MM.1S (cell line): ENCODE results near the gene ARFRP1.
"Not testable (repeated sequence)": the region's sequence is repeated elsewhere in the genome, so short reads cannot be mapped to it uniquely, and the experiment has no call there.

Source experiments
- DNase-seq: peaks from one replicate; pipeline ENCODE4 v3.0.0-alpha.2; 2015
- H2AFZ ChIP-seq: fragments of 300-600 bp; sonication (generic); 2 replicates; pipeline ENCODE4 v1.6.0; 2016; ENCODE audit warnings: antibody characterized with exemption, low read length
- H3F3A ChIP-seq: fragments of 300-600 bp; sonication (generic); 2 replicates; pipeline ENCODE4 v1.6.1; 2016; ENCODE audit warnings: mild to moderate bottlenecking, antibody characterized with exemption, low read length, moderate library complexity, mixed read lengths; ENCODE audit not compliant: insufficient read depth
- H3K27ac ChIP-seq: fragments of 300-600 bp; sonication (generic); 2 replicates; pipeline ENCODE4 v1.5.1; 2016; ENCODE audit warnings: mild to moderate bottlenecking, low read length
- H3K27me3 ChIP-seq: fragments of 300-600 bp; sonication (generic); replicated peaks from 2 replicates; pipeline ENCODE4 v1.6.0; 2016; ENCODE audit warnings: low read length; ENCODE audit not compliant: insufficient read depth
- H3K36me3 ChIP-seq: fragments of 300-600 bp; sonication (generic); replicated peaks from 2 replicates; pipeline ENCODE4 v1.6.1; 2016; ENCODE audit warnings: mild to moderate bottlenecking, low read length, mixed read lengths; ENCODE audit not compliant: insufficient read depth
- H3K4me1 ChIP-seq: fragments of 300-600 bp; sonication (generic); 2 replicates; pipeline ENCODE4 v1.6.1; 2016; ENCODE audit warnings: low read length, mixed read lengths
- H3K4me2 ChIP-seq: fragments of 300-600 bp; sonication (generic); 2 replicates; pipeline ENCODE4 v1.6.0; 2016; ENCODE audit warnings: low read depth, low read length
- H3K4me3 ChIP-seq: fragments of 300-600 bp; sonication (generic); 2 replicates; pipeline ENCODE4 v1.5.1; 2016; ENCODE audit warnings: low read length, mixed read lengths
- H3K79me2 ChIP-seq: fragments of 300-600 bp; sonication (generic); 2 replicates; pipeline ENCODE4 v1.6.1; 2016; ENCODE audit warnings: mixed run types, low read length, mixed read lengths
- H3K9ac ChIP-seq: fragments of 300-600 bp; sonication (generic); 2 replicates; pipeline ENCODE4 v1.6.1; 2016; ENCODE audit warnings: low read length, mixed read lengths
- H3K9me2 ChIP-seq: fragments of 300-600 bp; sonication (generic); replicated peaks from 2 replicates; pipeline ENCODE4 v1.6.1; 2016; ENCODE audit warnings: mild to moderate bottlenecking, low read length, mixed read lengths; ENCODE audit not compliant: insufficient read depth
- H3K9me3 ChIP-seq: fragments of 300-600 bp; sonication (generic); replicated peaks from 2 replicates; pipeline ENCODE4 v1.6.1; 2016; ENCODE audit warnings: mild to moderate bottlenecking, low read length, mixed read lengths; ENCODE audit not compliant: insufficient read depth
- H4K20me1 ChIP-seq: fragments of 300-600 bp; sonication (generic); 2 replicates; pipeline ENCODE4 v1.6.1; 2016; ENCODE audit warnings: mild to moderate bottlenecking, low read length, moderate library complexity, mixed read lengths; ENCODE audit not compliant: insufficient read depth
- CTCF ChIP-seq: fragments of 300-600 bp; sonication (generic); IDR thresholded peaks from 2 replicates; pipeline ENCODE4 v1.5.1; 2016; ENCODE audit warnings: antibody characterized with exemption, low read length, mixed read lengths
- EZH2 ChIP-seq: fragments of 300-600 bp; sonication (generic); optimal IDR thresholded peaks from 2 replicates; pipeline ENCODE3; 2017; ENCODE audit warnings: low read depth, mild to moderate bottlenecking, antibody characterized with exemption, low read length, mixed read lengths
- EZH2phosphoT487 ChIP-seq: fragments of 300-600 bp; sonication (generic); IDR thresholded peaks from 2 replicates; pipeline ENCODE4 v1.6.1; 2018; ENCODE audit warnings: antibody characterized with exemption, low read length

ARFRP1 gene

GRCh38 chr20:63732118-63733095, 24.6 kb upstream of the ARFRP1 start:
- no peak overlapping the region; the same call in 1 of the 2 replicates for H3K4me3 ChIP-seq
- no peak overlapping the region for H3K27ac ChIP-seq
- peaks cover 62% of the 10 kb centered on the region for H3K4me1 ChIP-seq
- H4K20me1 ChIP-seq: no peaks in the 10 kb centered on the region
- H3K36me3 ChIP-seq: no peaks in the 10 kb centered on the region
- DNase-seq: no peak
- H3K9ac ChIP-seq: no peak overlapping the region
- no peak for TF ChIP-seq EZH2phosphoT487
- TF ChIP-seq CTCF: no peak
- no peak for TF ChIP-seq EZH2
- H3F3A ChIP-seq: peaks cover 56% of the 10 kb centered on the region
- no peak overlapping the region for H2AFZ ChIP-seq
- no peaks in the 10 kb centered on the region for H3K27me3 ChIP-seq
- H3K4me2 ChIP-seq: peak overlapping the region; percentile 76; the same call in 1 of the 2 replicates
- no peaks in the 10 kb centered on the region for H3K9me2 ChIP-seq
- H3K9me3 ChIP-seq: no peaks in the 10 kb centered on the region
- H3K79me2 ChIP-seq: peaks cover 58% of the 10 kb centered on the region

GRCh38 chr20:63731410-63731809, 23.6 kb upstream of the ARFRP1 start:
- Histone ChIP-seq H3K9ac (peak overlapping the region; percentile 31; the same call in 1 of the 2 replicates), H3K4me1 (peaks cover 70% of the 10 kb centered on the region), H3K27ac (peak overlapping the region; percentile 88), H3K9me2 (no peaks in the 10 kb centered on the region), H3K27me3 (no peaks in the 10 kb centered on the region), H2AFZ (no peak overlapping the region), H3K4me2 (peak overlapping the region; percentile 76), H3F3A (peaks cover 59% of the 10 kb centered on the region), H3K4me3 (peak overlapping the region; percentile 40), H3K36me3 (no peaks in the 10 kb centered on the region; the same call in 1 of the 2 replicates), H3K9me3 (no peaks in the 10 kb centered on the region), H3K79me2 (peaks cover 48% of the 10 kb centered on the region), H4K20me1 (no peaks in the 10 kb centered on the region)
- no peak for TF ChIP-seq EZH2
- TF ChIP-seq EZH2phosphoT487: no peak
- TF ChIP-seq CTCF: no peak
- DNase-seq: no peak

GRCh38 chr20:63730189-63730733, 22.5 kb upstream of the ARFRP1 start:
- not testable (repeated sequence) for H3K36me3 ChIP-seq, H2AFZ ChIP-seq, H3K9me3 ChIP-seq, H3K9me2 ChIP-seq, H3K27me3 ChIP-seq, H4K20me1 ChIP-seq, DNase-seq, H3K4me3 ChIP-seq
- peaks cover 47% of the 10 kb centered on the region for H3K79me2 ChIP-seq
- H3K4me2 ChIP-seq: peak overlapping the region; percentile 35; the same call in 1 of the 2 replicates
- H3K4me1 ChIP-seq: peaks cover 60% of the 10 kb centered on the region
- peak overlapping the region; percentile 88 for H3K27ac ChIP-seq
- peak overlapping the region; percentile 28; the same call in 1 of the 2 replicates for H3K9ac ChIP-seq
- H3F3A ChIP-seq: peaks cover 54% of the 10 kb centered on the region

GRCh38 chr20:63722967-63723622, 15.3 kb upstream of the ARFRP1 start:
- Histone ChIP-seq H3F3A (peaks cover 18% of the 10 kb centered on the region), H3K79me2 (peaks cover 36% of the 10 kb centered on the region), H3K4me1 (peaks cover 15% of the 10 kb centered on the region)
- H3K27me3 ChIP-seq, H3K36me3 ChIP-seq, H3K4me2 ChIP-seq, H3K4me3 ChIP-seq, H3K9me3 ChIP-seq, H3K9me2 ChIP-seq, H3K9ac ChIP-seq, DNase-seq, H2AFZ ChIP-seq, H4K20me1 ChIP-seq, H3K27ac ChIP-seq: not testable (repeated sequence)
